ENCODE data around the gene L3MBTL3.

Gene L3MBTL3

GRCh38 chr6:130055271-130055670 is 36.9 kb downstream of the L3MBTL3 start:
- no peak for ATAC-seq
- TF ChIP-seq ESRRG (CRISPR knock-in tag; IDR thresholded peaks at IDR 0.05): no peak
- TF ChIP-seq TOX (CRISPR knock-in tag; IDR thresholded peaks at IDR 0.05; ENCODE audit: borderline replicate concordance): no peak
- no peak for TF ChIP-seq PATZ1 (CRISPR knock-in tag; IDR thresholded peaks at IDR 0.05; ENCODE audit: borderline replicate concordance)
- TF ChIP-seq ARNTL (CRISPR knock-in tag; IDR thresholded peaks at IDR 0.05; ENCODE audit: borderline replicate concordance, low read depth): no peak
- no peak for TF ChIP-seq CREB5 (CRISPR knock-in tag; IDR thresholded peaks at IDR 0.05; ENCODE audit: low read depth)
- no peak for TF ChIP-seq OSR1 (CRISPR knock-in tag; IDR thresholded peaks at IDR 0.05)
- TF ChIP-seq POU6F1 (CRISPR knock-in tag; IDR thresholded peaks at IDR 0.05; ENCODE audit: borderline replicate concordance, low read depth): no peak
- no peak for TF ChIP-seq RARB (CRISPR knock-in tag; IDR thresholded peaks at IDR 0.05)
- no peak for TF ChIP-seq ZC3H10 (CRISPR knock-in tag; IDR thresholded peaks at IDR 0.05)
- TF ChIP-seq ZFP30 (CRISPR knock-in tag; IDR thresholded peaks at IDR 0.05): no peak
- TF ChIP-seq CSDC2 (CRISPR knock-in tag; IDR thresholded peaks at IDR 0.05): no peak

GRCh38 chr6:130057495-130057894 is 39.1 kb downstream of the L3MBTL3 start:
- no peak for ATAC-seq
- TF ChIP-seq TCF4 (CRISPR knock-in tag; IDR thresholded peaks at IDR 0.05; ENCODE audit: borderline replicate concordance) (no peak), TSHZ2 (CRISPR knock-in tag; IDR thresholded peaks at IDR 0.05) (no peak), RARB (CRISPR knock-in tag; IDR thresholded peaks at IDR 0.05) (no peak)

- TF ChIP-seq CSDC2 (CRISPR knock-in tag; IDR thresholded peaks at IDR 0.05): no peak
- no peak for TF ChIP-seq ZFP30 (CRISPR knock-in tag; IDR thresholded peaks at IDR 0.05)
- TF ChIP-seq CREB5 (CRISPR knock-in tag; IDR thresholded peaks at IDR 0.05; ENCODE audit: low read depth): no peak
- no peak for TF ChIP-seq ZC3H10 (CRISPR knock-in tag; IDR thresholded peaks at IDR 0.05)
- no peak for TF ChIP-seq GLIS3 (CRISPR knock-in tag; IDR thresholded peaks at IDR 0.05)
- TF ChIP-seq ARNTL (CRISPR knock-in tag; IDR thresholded peaks at IDR 0.05; ENCODE audit: borderline replicate concordance, low read depth): no peak
- no peak for TF ChIP-seq ZFP3 (CRISPR knock-in tag; IDR thresholded peaks at IDR 0.05)
- TF ChIP-seq TCF4 (CRISPR knock-in tag; IDR thresholded peaks at IDR 0.05; ENCODE audit: borderline replicate concordance): no peak
- TF ChIP-seq SNAI2 (CRISPR knock-in tag; IDR thresholded peaks at IDR 0.05): no peak
- no peak for TF ChIP-seq ESRRG (CRISPR knock-in tag; IDR thresholded peaks at IDR 0.05)
- TF ChIP-seq BACH2 (CRISPR knock-in tag; IDR thresholded peaks at IDR 0.05; ENCODE audit: borderline replicate concordance): no peak
- no peak for TF ChIP-seq ZNF70 (CRISPR knock-in tag; IDR thresholded peaks at IDR 0.05)
- TF ChIP-seq OSR1 (CRISPR knock-in tag; IDR thresholded peaks at IDR 0.05): no peak
- TF ChIP-seq ZNF8 (CRISPR knock-in tag; IDR thresholded peaks at IDR 0.05): no peak
- no peak for TF ChIP-seq PATZ1 (CRISPR knock-in tag; IDR thresholded peaks at IDR 0.05; ENCODE audit: borderline replicate concordance)
- TF ChIP-seq CSRNP3 (CRISPR knock-in tag; IDR thresholded peaks at IDR 0.05): no peak
- TF ChIP-seq POU6F1 (CRISPR knock-in tag; IDR thresholded peaks at IDR 0.05; ENCODE audit: borderline replicate concordance, low read depth): no peak
Observed at GRCh38 chr6:130063806-130064205, 45.4 kb downstream of the L3MBTL3 start.

More at GRCh38 chr6:130063806-130064205, 45.4 kb downstream of the L3MBTL3 start:
- ATAC-seq: no peak
